ENCODE data around the gene ARHGAP6. TPM values are rescaled to one million over a fixed set of nuclear protein-coding genes. Genes with fewer than 3 reads are reported as not detected.

Gene ARHGAP6
- total and polyA plus RNA-seq, 2 donors (not counting 3 experiments of a cell fraction or from before 2014, with no cell fraction given), result 0.69 to 0.83 TPM

DNA sequence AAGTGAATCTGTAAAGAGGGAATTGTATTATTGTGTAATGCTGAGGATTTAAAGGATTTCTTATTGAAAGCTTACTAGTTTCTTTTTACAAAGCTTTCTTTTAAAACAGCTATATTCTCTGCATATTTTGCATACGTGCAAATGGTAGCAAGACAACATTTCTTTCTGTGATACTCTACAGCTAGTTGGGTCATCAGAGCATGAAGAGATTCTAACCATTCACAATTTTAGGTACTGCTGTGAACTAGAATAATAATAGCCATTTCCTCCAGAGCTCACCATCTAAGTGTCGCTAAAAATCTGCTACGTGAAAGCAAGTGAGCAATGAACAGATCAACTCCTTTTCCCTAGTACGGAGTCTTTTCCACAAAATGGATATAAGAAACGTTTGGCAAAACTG lies 37.3 kb downstream of the ARHGAP6 start:
- H2AFZ ChIP-seq (ENCODE audit: low read depth, low read length), result no peak overlapping the region
- H3K9ac ChIP-seq (replicated peaks; ENCODE audit: extremely low read depth, insufficient read depth, low read length), result no peak overlapping the region
- H3K4me1 ChIP-seq (ENCODE audit: control insufficient read depth, extremely low read depth, insufficient read depth, low read length), result no peaks in the 10 kb centered on the region
- H3K9me3 ChIP-seq (replicated peaks; ENCODE audit: control insufficient read depth, insufficient read depth, low read length), result no peaks in the 10 kb centered on the region
- no peak overlapping the region for H3K4me3 ChIP-seq (replicated peaks in 1 of 3; ENCODE audit: insufficient read depth in 1 of 3, low read depth in 1 of 3, low read length in 3 of 3)
- H3K27ac ChIP-seq (ENCODE audit: insufficient read depth, low read depth, low read length), result no peak overlapping the region
- CTCF ChIA-PET, result interaction anchor here (0.8 kb wide), 1 partner anchor 10 kb away, joined by 4 read pairs; no protein-coding TSS in a partner anchor
- H4K20me1 ChIP-seq (replicated peaks; ENCODE audit: control insufficient read depth, extremely low read depth, insufficient read depth, low read length), result no peaks in the 10 kb centered on the region
- no peak for TF ChIP-seq POLR2AphosphoS5 (IDR thresholded peaks at IDR 0.05; ENCODE audit: insufficient read depth, low read depth, low read length)
- no peak for TF ChIP-seq MYC (IDR thresholded peaks at IDR 0.05; ENCODE audit: low read depth, low read length)
- no peak for TF ChIP-seq GATA2 (IDR thresholded peaks at IDR 0.05; ENCODE audit: insufficient read depth, insufficient read length, low read depth, low read length)
- no peak for TF ChIP-seq FOS (IDR thresholded peaks at IDR 0.05; ENCODE audit: borderline replicate concordance, insufficient read depth, low read length)
- no peak for TF ChIP-seq POLR2A (IDR thresholded peaks at IDR 0.05; ENCODE audit: low read depth, low read length)
- no peak for TF ChIP-seq JUN (IDR thresholded peaks at IDR 0.05; ENCODE audit: borderline replicate concordance, insufficient read depth, insufficient read length, low read depth)
- TF ChIP-seq, protein P1, sequence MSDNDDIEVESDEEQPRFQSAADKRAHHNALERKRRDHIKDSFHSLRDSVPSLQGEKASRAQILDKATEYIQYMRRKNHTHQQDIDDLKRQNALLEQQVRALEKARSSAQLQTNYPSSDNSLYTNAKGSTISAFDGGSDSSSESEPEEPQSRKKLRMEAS (IDR thresholded peaks at IDR 0.05; ENCODE audit: insufficient read depth, insufficient read length), result no peak
- TF ChIP-seq CTCF (IDR thresholded peaks at IDR 0.05; ENCODE audit: extremely low read depth in 1 of 2, insufficient read depth in 1 of 2, low read depth in 1 of 2, low read length in 2 of 2), result no peak
- no peak for TF ChIP-seq EZH2 (IDR thresholded peaks at IDR 0.05; ENCODE audit: borderline replicate concordance, low read depth, low read length, severe bottlenecking)
- dilution Hi-C loops (cut with MboI; ENCODE audit: extremely low pct_ligation_motif_present, low sequenced_read_pairs) (no loop called here), intact Hi-C loops (cut with micrococcal nuclease) (no loop called here)
- H3K9me1 ChIP-seq (replicated peaks; ENCODE audit: control insufficient read depth, extremely low read depth, insufficient read depth, low read length), result no peaks in the 10 kb centered on the region
- H3K36me3 ChIP-seq (ENCODE audit: control insufficient read depth in 2 of 2, extremely low read depth in 1 of 2, insufficient read depth in 2 of 2, low read length in 2 of 2), result no peaks in the 10 kb centered on the region
- FAIRE-seq (no peak), DNase-seq (ENCODE audit: low read depth, low spot score) (no peak)
- POLR2A ChIA-PET, result no interaction called here
- no peaks in the 10 kb centered on the region for H3K79me2 ChIP-seq (ENCODE audit: control insufficient read depth, insufficient read depth, low read length)
- no TSS peak for BruUV-seq (replicated peaks)
- no peaks in the 10 kb centered on the region for H3K27me3 ChIP-seq (ENCODE audit: control insufficient read depth in 2 of 2, insufficient read depth in 2 of 2, low read length in 2 of 2)
- H3K4me2 ChIP-seq (ENCODE audit: insufficient read depth, low read length), result no peak overlapping the region
